HK-2 (cell line): Measurements from ENCODE around the gene TMEM151B.

Experiments used
- DNase-seq: peaks from one replicate; pipeline ENCODE4 v3.0.0-alpha.2; 2018; ENCODE audit not compliant: unreplicated experiment

Gene TMEM151B

GRCh38 chr6:44278774-44279697 lies 8.8 kb downstream of the TMEM151B start:
- DNase-seq: no peak

GRCh38 chr6:44284121-44284520 lies 13.9 kb downstream of the TMEM151B start:
- DNase-seq: no peak

- DNase-seq: no peak
Measured at GRCh38 chr6:44284867-44285266, 14.6 kb downstream of the TMEM151B start.

- DNase-seq: no peak
Measured at GRCh38 chr6:44285552-44286284, 15.5 kb downstream of the TMEM151B start.

- DNase-seq: no peak
Measured at GRCh38 chr6:44286285-44286565, 16.0 kb downstream of the TMEM151B start.

- no peak for DNase-seq
Measured at GRCh38 chr6:44286747-44287146, 16.5 kb downstream of the TMEM151B start.

GRCh38 chr6:44289726-44290260 lies 19.5 kb downstream of the TMEM151B start:
- no peak for DNase-seq

- no peak for DNase-seq
Measured at GRCh38 chr6:44291841-44292240, 21.6 kb downstream of the TMEM151B start.

GRCh38 chr6:44292661-44293365 lies 22.6 kb downstream of the TMEM151B start:
- no peak for DNase-seq

- DNase-seq: no peak
Measured at GRCh38 chr6:44294832-44295791, 24.9 kb downstream of the TMEM151B start.

GRCh38 chr6:44297063-44298038 lies 27.1 kb downstream of the TMEM151B start:
- peak; percentile 48 for DNase-seq

GRCh38 chr6:44298055-44298803 lies 28.0 kb downstream of the TMEM151B start:
- DNase-seq: no peak

- DNase-seq: no peak
Measured at GRCh38 chr6:44298864-44299263, 28.6 kb downstream of the TMEM151B start.

GRCh38 chr6:44300292-44300823 lies 30.1 kb downstream of the TMEM151B start:
- DNase-seq: no peak

- DNase-seq: no peak
Measured at GRCh38 chr6:44301106-44301505, 30.9 kb downstream of the TMEM151B start.

- DNase-seq: no peak
Measured at GRCh38 chr6:44301782-44302564, 31.7 kb downstream of the TMEM151B start.

- no peak for DNase-seq
Measured at GRCh38 chr6:44302856-44303255, 32.6 kb downstream of the TMEM151B start.

- DNase-seq: no peak
Measured at GRCh38 chr6:44303842-44304241, 33.6 kb downstream of the TMEM151B start.
